Fibroblast of lung (primary cell): ENCODE results near the gene DISP2. TPM values are rescaled to one million over a fixed set of nuclear protein-coding genes. Genes with fewer than 3 reads are reported as not detected.

Source experiments
- DNase-seq, 2 donors: peaks; one replicate each; pipeline versions ENCODE4 v3.0.0 to v3.0.0-alpha.2; 2010; ENCODE audit warnings: low read depth in 2 of 2
- H2AFZ ChIP-seq: 2 replicates; pipeline ENCODE4 v1.5.1; 2012; ENCODE audit warnings: low read length, control low read depth, inconsistent platforms
- H3K27ac ChIP-seq: 2 replicates; pipeline ENCODE4 v1.5.1; 2011; ENCODE audit warnings: low read length, control low read depth; ENCODE audit not compliant: insufficient read depth
- H3K27me3 ChIP-seq: 2 replicates; pipeline ENCODE4 v1.5.1; 2011; ENCODE audit warnings: mild to moderate bottlenecking, low read length; ENCODE audit not compliant: control insufficient read depth, insufficient read depth
- H3K36me3 ChIP-seq: 2 replicates; pipeline ENCODE4 v1.5.1; 2011; ENCODE audit warnings: low read length; ENCODE audit not compliant: control insufficient read depth, insufficient read depth
- H3K4me1 ChIP-seq: 2 replicates; pipeline ENCODE4 v1.5.1; 2011; ENCODE audit warnings: low read length; ENCODE audit not compliant: control insufficient read depth, insufficient read depth; ENCODE audit errors: extremely low read depth
- H3K4me2 ChIP-seq: 2 replicates; pipeline ENCODE4 v1.5.1; 2011; ENCODE audit warnings: low read length, control low read depth; ENCODE audit not compliant: insufficient read depth; ENCODE audit errors: extremely low read depth
- H3K4me3 ChIP-seq, 4 experiments: fragments of 200-600 bp in 1 of 4; sonication (generic) in 1 of 4; replicated peaks in 1 of 4; 2 replicates each; pipeline ENCODE4 v1.5.1; 2011 to 2016; ENCODE audit warnings: low read length in 4 of 4, low read depth in 3 of 4, mild to moderate bottlenecking in 3 of 4, control low read depth in 2 of 4, inconsistent platforms in 1 of 4, mixed read lengths in 1 of 4; ENCODE audit not compliant: insufficient read depth in 1 of 4; ENCODE audit errors: control extremely low read depth in 1 of 4
- H3K79me2 ChIP-seq: 2 replicates; pipeline ENCODE4 v1.5.1; 2012; ENCODE audit warnings: mild to moderate bottlenecking, low read length, inconsistent platforms; ENCODE audit not compliant: control insufficient read depth, insufficient read depth
- H3K9ac ChIP-seq: 2 replicates; pipeline ENCODE4 v1.5.1; 2011; ENCODE audit warnings: mild to moderate bottlenecking, low read length, control low read depth; ENCODE audit not compliant: insufficient read depth
- H3K9me3 ChIP-seq: 2 replicates; pipeline ENCODE4 v1.5.1; 2012; ENCODE audit warnings: low read depth, low read length; ENCODE audit not compliant: control insufficient read depth, insufficient read depth
- H4K20me1 ChIP-seq: 2 replicates; pipeline ENCODE4 v1.5.1; 2011; ENCODE audit warnings: low read length; ENCODE audit not compliant: control insufficient read depth, insufficient read depth; ENCODE audit errors: extremely low read depth
- EZH2 ChIP-seq: IDR thresholded peaks from 2 replicates; pipeline ENCODE4 v1.5.1; 2012; ENCODE audit warnings: low read length, control low read depth, mild to moderate bottlenecking; ENCODE audit errors: missing control alignments
- polyA plus RNA-seq, 2 donors: library from polyadenylated mRNA; depleted of rRNA in 1 of 2; stranded (reverse) in 1 of 2; unstranded in 1 of 2; fragments of >200 nt; gene quantifications; 2 replicates each; pipeline ENCODE4 v1.2.1, GENCODE V29; 2011 to 2012; ENCODE audit warnings: missing spikeins in 1 of 2
- total RNA-seq: library from RNA; depleted of rRNA; stranded (reverse); fragments of >200 nt; gene quantifications from 2 replicates; pipeline ENCODE4 v1.2.1, GENCODE V29; 2014
- TF ChIP-seq, protein P1 (sequence below), 2 donors: IDR thresholded peaks in 1 of 2; conservative IDR thresholded peaks in 1 of 2; 1 replicate in 1 of 2; 2 replicates in 1 of 2; pipeline ENCODE4 v1.5.1; 2011 to 2012; ENCODE audit warnings: low read length in 2 of 2, control low read depth in 1 of 2, inconsistent platforms in 1 of 2, low read depth in 1 of 2, mild to moderate bottlenecking in 1 of 2

DISP2 gene
- total and polyA plus RNA-seq, 2 donors (not counting 1 experiment from before 2014, with no cell fraction given): under 0.01 to 0.11 TPM

DNA sequence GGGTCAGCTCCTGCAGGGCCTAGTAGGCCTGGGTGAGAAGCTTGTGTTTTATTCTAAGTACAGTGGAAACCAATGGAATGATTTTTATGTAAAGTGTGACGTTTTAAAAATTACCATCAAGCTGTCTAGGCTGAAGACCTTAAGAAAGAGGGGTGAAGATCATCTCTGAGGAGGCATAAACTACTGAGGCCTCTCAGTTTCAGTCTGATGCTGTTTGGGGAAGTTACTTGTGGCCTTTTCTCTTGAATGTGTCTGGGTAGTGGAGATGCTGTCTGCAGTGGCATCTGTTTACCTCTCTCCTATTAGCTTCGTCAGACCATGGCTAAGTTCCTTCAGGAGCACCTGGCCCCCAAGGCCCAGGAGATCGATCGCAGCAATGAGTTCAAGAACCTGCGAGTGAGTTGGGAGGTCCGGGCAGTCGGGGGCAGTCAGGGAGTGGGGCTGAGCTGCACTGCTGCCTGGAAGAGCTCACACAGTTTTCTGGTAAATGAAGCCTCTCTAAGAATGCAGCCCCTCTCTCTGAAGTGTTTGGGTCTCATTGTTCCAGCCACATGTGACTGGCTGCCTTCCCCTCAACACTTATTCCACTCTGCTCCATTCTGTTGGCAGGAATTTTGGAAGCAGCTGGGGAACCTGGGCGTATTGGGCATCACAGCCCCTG lies 49.4 kb downstream of the DISP2 start:
- H3K9ac ChIP-seq: no peak overlapping the region
- peak overlapping the region; percentile 18 for H3K4me2 ChIP-seq

DNA sequence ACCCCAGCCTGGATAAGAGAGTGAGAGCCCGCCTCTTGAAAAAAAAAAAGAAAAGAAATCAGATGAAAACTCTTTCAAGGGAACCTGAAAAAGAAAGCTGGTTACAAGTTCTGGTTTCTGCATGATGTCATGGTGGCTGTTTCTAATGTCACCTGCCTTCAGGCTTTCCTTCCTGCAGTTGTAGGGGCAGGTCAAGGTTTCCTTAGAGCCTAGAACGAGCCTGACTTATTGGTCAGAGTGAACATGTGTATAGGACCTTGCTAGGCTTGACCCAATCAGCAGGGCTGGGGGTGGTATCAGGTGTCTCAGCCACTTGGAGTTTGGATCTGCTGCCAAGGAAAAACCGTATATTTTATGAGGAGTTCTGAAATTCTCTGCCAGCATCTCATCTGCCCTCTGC lies 51.3 kb downstream of the DISP2 start:
- no peaks in the 10 kb centered on the region for H3K9me3 ChIP-seq
- H3K27me3 ChIP-seq: no peaks in the 10 kb centered on the region
- no peak overlapping the region for H3K9ac ChIP-seq
- H3K4me3 ChIP-seq: no peak overlapping the region
- no peak overlapping the region for H3K4me2 ChIP-seq
- H4K20me1 ChIP-seq: no peaks in the 10 kb centered on the region
- H3K27ac ChIP-seq: no peak overlapping the region
- peaks cover 21% of the 10 kb centered on the region for H3K36me3 ChIP-seq
- TF ChIP-seq, protein P1, sequence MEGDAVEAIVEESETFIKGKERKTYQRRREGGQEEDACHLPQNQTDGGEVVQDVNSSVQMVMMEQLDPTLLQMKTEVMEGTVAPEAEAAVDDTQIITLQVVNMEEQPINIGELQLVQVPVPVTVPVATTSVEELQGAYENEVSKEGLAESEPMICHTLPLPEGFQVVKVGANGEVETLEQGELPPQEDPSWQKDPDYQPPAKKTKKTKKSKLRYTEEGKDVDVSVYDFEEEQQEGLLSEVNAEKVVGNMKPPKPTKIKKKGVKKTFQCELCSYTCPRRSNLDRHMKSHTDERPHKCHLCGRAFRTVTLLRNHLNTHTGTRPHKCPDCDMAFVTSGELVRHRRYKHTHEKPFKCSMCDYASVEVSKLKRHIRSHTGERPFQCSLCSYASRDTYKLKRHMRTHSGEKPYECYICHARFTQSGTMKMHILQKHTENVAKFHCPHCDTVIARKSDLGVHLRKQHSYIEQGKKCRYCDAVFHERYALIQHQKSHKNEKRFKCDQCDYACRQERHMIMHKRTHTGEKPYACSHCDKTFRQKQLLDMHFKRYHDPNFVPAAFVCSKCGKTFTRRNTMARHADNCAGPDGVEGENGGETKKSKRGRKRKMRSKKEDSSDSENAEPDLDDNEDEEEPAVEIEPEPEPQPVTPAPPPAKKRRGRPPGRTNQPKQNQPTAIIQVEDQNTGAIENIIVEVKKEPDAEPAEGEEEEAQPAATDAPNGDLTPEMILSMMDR (conservative IDR thresholded peaks at IDR 0.05 in 1 of 2, IDR thresholded peaks at IDR 0.05 in 1 of 2; ENCODE audit: low read depth in 1 of 2, low read length in 2 of 2): no peak
- TF ChIP-seq EZH2: no peak
- peaks cover 10% of the 10 kb centered on the region for H3K79me2 ChIP-seq
- no peak for DNase-seq
- peaks cover 3% of the 10 kb centered on the region for H3K4me1 ChIP-seq
- no peak overlapping the region for H2AFZ ChIP-seq

More for the DNA sequence above, 49.4 kb downstream of the DISP2 start:
- Histone ChIP-seq H3K27ac (no peak overlapping the region), H4K20me1 (no peaks in the 10 kb centered on the region), H3K27me3 (no peaks in the 10 kb centered on the region), H3K79me2 (peaks cover 10% of the 10 kb centered on the region), H3K4me3 (no peak overlapping the region), H3K36me3 (peaks cover 11% of the 10 kb centered on the region), H3K9me3 (no peaks in the 10 kb centered on the region), H2AFZ (no peak overlapping the region), H3K4me1 (peaks cover 3% of the 10 kb centered on the region)
- TF ChIP-seq EZH2: no peak
- TF ChIP-seq, protein P1 (conservative IDR thresholded peaks at IDR 0.05 in 1 of 2, IDR thresholded peaks at IDR 0.05 in 1 of 2; ENCODE audit: low read depth in 1 of 2, low read length in 2 of 2): no peak
- DNase-seq: no peak

DNA sequence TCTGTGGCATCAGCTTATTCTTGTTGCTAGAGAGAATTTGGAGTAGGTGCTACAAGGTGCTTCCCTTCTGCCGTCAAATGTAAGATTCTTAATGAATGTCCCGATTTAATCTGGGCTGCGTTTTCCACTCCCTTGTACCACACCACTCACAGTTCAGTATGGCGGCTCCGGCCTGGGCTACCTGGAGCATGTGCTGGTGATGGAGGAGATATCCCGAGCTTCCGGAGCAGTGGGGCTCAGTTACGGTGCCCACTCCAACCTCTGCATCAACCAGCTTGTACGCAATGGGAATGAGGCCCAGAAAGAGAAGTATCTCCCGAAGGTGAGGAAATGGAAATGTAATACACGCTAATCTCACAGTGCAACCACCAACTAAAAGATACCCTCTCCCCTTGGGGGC lies 52.5 kb downstream of the DISP2 start:
- Histone ChIP-seq H3K4me1 (peaks cover 3% of the 10 kb centered on the region), H3K36me3 (peaks cover 28% of the 10 kb centered on the region), H3K4me2 (no peak overlapping the region), H2AFZ (no peak overlapping the region), H3K27me3 (no peaks in the 10 kb centered on the region), H3K9ac (no peak overlapping the region), H3K27ac (no peak overlapping the region), H3K9me3 (no peaks in the 10 kb centered on the region), H3K4me3 (no peak overlapping the region), H4K20me1 (no peaks in the 10 kb centered on the region), H3K79me2 (peaks cover 10% of the 10 kb centered on the region)
- no peak for DNase-seq
- no peak for TF ChIP-seq EZH2
- TF ChIP-seq, protein P1 (conservative IDR thresholded peaks at IDR 0.05 in 1 of 2, IDR thresholded peaks at IDR 0.05 in 1 of 2; ENCODE audit: low read depth in 1 of 2, low read length in 2 of 2): no peak
